ENCODE measurements around the gene TBX5. TPM values are rescaled to one million over a fixed set of nuclear protein-coding genes. Genes with fewer than 3 reads are reported as not detected.

Gene TBX5
- polyA plus RNA-seq, 3 donors, result not detected

DNA sequence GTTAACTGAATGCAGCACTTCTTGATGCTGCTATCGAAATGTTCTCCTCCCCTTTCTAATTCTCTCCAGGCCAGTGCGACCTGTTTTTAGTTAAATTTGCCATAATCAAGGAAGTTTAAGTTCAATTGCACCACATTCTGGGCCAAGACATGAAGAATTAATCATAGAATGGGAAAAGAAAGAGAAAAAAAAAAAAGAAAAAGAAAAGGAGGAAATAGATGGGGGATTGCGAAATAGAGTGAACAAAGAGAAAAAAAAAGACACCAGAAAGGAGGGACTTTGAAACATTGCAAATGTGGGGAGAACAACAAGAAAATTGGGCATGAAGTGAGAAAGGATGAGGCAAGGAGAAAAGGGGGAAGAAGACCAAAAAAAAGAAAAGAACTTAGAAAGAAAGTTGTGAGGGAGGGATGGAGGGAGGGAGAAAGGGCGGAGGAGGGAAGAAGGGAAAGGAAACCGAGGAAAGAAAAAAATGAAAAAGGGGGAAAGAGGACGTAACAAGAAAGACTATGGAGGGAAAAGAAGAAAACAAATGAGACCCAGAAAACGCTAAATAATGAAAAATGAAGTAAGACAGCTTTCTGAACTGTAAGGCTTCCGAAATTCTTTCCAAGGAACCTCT, 32.8 kb upstream of the TBX5 start:
- no peak for DNase-seq (ENCODE audit: extremely low read depth in 1 of 11, low read depth in 9 of 11, low spot score in 4 of 11)

DNA sequence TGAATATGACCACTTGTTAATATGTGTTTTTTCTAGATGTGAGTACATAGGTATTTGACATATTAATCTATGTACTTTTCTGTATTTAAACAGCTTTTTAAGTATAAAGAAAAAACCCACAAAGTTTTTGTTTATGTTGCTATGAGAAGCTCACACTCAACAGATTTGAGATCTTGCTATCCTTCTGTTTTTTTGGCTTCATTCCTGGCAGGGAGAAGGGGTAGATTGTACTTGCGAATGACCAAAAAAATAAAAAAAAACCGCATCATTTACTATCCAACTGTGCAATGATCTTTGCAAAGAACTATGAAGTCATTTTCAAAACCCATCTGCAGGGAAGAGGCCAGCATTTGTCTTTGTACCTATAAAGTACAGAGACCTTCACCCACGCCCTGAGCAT, 28.4 kb upstream of the TBX5 start:
- DNase-seq (ENCODE audit: extremely low read depth in 1 of 11, low read depth in 9 of 11, low spot score in 4 of 11), result no peak

DNA sequence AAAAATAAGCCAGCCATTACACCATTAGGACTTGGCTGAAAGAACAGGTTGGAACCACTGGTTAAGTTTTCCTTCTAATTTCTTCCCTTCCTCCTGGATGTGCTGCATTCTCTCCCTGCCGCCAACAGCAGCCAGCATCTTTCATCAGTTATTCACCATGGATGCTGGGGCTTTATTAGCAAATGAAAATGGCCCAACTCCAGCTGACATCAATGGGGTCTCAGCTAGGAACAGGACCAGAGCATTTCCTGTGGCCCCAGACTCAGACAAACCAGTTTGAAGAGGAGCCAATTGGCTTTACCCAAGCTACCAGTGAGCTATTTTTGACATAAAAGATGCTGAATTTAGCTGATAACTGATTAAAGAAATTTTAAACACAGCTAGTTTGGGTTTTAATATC, 26.0 kb upstream of the TBX5 start:
- no peak for DNase-seq (ENCODE audit: extremely low read depth in 1 of 11, low read depth in 9 of 11, low spot score in 4 of 11)

DNA sequence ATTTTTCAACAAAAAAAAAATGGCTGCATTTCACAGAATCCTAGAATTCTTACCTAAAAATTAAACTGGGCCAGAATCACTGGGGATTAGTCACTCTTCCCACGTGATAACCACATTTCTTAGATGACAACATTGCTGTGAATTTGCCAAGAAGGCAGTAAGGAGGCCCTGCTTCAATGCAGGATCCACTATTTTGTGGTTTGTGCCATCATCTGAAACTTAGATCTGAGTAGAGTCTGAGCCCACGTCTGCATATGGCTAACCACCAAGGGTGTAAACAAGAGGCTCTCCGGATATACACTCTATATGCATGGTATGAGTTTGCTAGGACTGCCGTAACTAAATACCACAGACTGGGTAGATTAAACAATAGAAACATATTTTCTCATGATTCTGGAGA, 24.4 kb upstream of the TBX5 start:
- no peak for DNase-seq (ENCODE audit: extremely low read depth in 1 of 11, low read depth in 9 of 11, low spot score in 4 of 11)

DNA sequence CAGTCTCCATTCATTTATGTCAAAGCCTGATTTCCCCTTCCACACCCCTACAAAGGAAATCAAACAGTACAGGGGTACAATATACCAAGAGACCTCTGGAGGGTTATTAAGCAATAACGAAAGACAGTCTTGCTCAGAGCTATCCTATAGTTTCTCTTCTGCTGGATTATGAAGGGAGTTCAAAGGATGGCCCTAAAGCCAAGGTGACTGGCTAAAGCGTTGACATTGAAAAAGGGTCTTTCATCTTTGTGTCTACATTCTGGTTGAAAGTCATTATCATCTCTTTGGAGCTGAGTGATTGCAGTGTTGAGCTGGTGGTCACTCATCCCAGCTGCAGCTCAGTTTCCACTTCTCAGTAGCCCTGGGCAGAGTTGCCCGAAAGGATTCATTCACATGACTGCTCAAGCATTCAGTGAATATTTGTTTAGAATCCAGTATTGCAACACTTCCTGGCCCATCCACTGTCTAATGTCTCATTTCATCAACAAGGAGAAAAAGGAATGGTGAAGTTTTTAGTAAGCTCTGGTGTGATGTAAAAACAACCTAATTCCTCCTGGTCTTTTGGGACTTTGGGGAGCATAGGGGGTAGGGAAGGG, 19.2 kb upstream of the TBX5 start:
- DNase-seq (ENCODE audit: extremely low read depth in 1 of 11, low read depth in 9 of 11, low spot score in 4 of 11), result no peak

DNA sequence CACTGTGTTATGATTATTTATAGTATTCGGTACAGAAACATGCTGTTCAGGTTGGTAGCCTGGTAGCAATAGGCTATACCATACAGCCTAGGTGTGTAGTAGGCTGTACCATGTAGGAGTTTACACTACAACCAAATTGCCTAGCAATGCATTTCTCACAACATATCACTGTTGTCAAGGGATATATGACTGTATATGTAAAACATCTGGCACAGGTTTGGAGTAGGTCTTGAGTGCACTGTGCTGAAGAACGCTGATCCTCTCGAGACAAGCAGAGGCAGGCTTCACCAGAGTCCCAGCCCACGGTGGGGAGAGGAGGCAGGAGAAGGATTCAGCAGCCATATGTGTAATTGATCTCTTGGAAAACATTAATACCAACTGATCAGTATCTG, 15.0 kb upstream of the TBX5 start:
- DNase-seq (ENCODE audit: extremely low read depth in 1 of 11, low read depth in 9 of 11, low spot score in 4 of 11), result no peak

DNA sequence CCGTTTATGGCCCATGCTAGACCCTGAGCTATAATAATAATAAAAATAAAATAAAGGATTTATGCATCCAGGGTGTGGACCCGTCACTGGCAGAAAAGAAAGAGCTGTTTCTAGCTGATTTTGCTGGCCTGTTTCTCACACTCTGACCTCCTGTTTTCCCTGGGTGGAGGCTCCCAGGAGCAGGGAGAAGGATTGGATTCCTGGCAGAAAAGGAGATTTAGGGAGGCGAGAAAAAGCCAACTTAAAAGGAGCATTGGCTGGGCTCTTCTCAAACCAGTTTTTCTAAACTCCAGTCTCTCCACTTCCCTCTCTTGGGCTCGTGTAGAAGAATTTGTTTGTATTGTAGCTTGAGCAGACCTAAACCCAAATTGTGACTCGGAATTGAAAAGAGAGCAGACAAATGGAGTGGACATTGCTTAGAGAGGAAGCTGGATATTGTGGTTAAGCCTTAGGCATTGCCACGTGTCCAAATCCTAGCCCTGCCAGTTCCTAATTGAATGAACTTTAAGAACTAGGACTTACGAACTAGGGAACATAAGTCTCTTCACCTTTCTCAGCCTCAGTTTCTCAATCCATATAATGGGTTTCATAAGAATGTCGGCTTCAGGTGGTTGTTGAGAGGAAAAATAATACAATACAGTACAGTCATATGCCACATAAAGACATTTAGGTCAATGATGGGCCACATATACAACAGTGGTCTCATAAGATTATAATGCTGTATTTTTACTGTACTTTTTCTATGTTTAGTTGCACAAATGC, 14.4 kb upstream of the TBX5 start:
- DNase-seq (ENCODE audit: extremely low read depth in 1 of 11, low read depth in 9 of 11, low spot score in 4 of 11), result no peak

DNA sequence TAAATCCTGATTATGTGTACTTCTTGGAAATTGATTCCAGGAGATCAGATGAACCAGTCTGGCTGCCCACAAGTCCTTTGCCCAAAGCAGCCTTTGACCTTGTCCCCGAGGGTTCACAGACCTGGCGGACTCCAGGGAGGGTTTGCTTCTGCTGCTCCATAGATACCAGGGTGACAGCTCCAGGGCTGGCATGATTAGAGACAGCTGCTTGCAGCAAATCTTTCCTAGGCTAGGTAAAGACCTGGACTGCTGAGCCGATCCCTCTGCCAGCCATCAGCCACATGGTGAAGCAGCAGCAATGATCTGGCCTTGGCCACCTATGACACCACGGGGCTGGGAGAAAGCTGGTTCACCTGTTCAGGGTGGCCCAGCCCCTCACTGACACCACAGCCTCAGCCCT, 10.1 kb upstream of the TBX5 start:
- DNase-seq (ENCODE audit: extremely low read depth in 1 of 11, low read depth in 9 of 11, low spot score in 4 of 11), result no peak

DNA sequence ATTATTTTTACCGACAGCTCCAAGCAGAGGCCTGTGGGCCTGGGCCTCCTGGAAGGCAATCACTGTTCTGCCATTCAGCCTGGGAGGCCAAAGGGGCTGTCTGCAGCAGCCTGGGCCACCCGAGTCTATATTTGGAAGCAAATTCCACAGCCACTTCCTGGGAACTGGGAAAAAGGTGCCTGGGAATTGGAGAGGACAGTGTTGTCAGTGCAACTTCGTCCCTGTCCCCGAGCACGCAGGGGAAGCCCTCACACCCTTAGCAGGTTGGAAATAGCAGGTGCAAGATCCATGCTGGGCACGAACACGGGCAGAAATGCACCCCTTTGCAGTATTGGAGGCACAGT, 9.6 kb upstream of the TBX5 start:
- DNase-seq (ENCODE audit: extremely low read depth in 1 of 11, low read depth in 9 of 11, low spot score in 4 of 11), result no peak

DNA sequence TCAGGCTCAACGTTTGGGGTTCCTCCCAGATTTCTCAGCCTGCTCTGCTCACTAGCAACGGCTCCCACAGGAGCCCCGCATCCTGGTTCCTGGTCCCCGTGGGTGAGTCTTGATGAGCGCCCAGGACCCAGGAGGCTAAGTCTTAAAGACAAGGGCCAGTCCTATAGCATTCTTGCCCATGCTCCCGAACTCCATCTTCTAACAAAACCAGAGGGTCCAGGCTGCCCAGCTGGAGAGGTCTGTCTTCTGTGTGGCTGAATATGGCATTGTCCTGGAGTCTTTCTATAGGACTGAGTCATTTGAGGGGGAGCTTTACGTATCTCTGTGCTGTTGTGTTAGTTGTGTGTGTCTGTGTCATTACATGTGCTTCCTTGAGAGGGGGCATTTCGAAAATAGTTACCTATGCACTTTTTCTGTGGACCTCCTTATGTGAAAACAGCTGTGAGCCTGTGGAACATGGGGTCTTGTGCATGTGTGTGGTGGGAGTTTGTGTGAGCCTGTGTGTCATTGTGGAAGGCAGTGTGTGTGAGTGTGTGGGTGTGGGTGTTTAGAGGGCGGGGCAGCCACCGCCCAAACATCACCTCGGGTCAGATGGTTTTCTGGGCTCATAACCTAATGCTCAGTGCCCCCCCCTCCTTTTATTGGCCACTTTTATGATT, 9.1 kb upstream of the TBX5 start:
- no peak for DNase-seq (ENCODE audit: extremely low read depth in 1 of 11, low read depth in 9 of 11, low spot score in 4 of 11)

DNA sequence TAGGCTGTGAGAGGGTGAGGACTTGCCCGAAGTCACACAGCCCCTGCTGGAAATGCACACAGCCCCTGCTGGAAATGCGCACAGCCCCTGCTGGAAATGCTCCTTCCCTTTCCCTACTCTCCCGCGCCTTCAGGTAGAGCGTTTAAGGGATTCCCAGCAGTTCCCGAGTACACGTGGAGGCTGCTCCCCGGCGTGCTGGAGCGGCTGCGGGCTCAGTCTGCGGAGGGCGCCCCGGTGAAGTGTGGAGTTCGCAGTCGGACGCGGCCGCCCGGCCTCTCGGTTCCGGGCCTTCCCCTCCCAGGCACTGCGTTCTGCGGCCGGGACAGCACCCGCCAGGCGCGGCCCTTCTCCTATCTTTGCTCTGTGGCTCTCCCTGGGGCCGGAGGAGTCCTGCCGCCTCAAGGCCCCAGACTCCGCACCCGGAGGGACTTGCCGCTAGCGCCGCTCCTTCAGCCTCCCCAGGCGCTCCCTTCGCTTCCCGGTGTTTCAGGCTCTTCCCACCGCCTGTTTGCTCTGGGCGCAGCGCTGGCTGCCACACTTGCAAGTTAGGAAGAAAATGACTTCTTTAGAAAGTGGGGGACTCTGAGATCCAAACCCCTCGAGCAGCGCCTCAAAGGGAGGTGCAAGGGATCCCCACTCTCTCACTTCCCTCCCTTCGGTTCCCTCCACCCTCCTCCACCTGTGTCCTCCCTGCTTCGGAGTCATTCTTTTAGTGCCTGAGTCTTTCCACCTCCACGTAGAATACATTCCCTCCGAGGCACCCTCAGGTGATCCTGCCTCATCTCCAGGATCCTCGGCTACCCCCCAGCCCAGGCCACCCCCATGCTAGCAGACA, 8.3 kb upstream of the TBX5 start:
- DNase-seq (ENCODE audit: extremely low read depth in 1 of 11, low read depth in 9 of 11, low spot score in 4 of 11), result no peak

DNA sequence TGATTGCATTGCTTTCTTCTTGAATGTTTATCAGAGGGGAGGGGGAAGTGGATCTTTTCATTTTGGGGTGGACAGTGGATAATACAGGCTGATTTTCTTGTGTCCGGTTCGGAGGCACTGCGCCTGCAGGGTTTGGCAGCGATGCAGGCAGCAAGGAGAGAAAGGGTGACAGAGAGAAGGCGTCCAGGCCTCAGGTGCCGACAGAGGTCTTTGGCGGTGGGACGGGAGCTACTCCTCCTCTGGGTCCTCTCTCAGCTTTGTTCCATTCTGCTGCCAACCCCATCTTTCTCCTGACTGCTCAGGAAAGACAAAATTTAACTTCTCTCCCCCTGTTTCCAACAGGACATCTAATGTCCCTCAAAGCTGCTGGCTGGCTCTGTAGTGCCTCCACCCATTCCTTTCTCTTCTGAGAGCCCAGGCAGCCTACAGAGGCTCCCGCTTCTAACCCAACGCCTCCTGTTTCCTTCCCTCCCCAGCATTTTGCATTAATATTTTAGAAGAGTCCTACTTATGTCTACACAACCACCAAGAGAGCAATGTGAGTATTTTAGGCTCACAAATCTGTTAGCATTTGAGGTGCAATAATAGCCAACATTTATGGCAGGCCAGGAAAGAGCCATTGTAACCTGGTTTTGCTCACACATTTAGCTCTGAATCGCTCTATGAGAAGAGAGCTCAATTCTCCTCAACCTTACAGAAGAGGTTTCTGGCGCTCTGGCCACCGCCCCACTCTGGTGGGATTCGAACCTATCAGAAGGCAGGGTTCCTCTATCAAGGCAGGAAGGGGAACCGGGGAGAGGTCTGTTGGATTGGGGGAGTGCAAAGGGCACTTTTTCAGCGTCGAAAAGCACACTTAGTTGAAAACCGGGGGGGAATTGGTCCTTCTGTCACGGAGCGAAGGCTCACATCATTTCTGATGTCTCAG, 7.1 kb upstream of the TBX5 start:
- no peak for DNase-seq (ENCODE audit: extremely low read depth in 1 of 11, low read depth in 9 of 11, low spot score in 4 of 11)

DNA sequence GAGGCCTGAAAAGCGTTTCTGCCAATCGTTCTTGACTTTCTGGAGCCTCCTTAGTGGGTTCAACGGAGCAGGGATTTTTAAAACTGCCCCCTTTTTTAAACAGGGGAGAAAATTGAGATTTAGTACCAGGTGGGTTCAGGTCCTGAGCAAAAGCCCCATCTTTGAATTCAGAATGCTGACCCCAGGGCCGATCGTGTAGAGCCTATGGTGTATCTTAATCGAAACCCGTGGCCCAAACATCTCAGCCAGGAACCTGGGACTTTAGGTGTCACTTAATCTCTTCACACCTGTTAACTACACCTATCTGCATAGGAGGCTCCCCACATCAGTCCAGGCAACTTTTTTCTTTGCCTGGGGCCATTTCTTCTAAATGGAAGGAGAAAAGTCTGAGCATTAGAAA, 6.4 kb upstream of the TBX5 start:
- DNase-seq (ENCODE audit: extremely low read depth in 1 of 11, low read depth in 9 of 11, low spot score in 4 of 11), result no peak

DNA sequence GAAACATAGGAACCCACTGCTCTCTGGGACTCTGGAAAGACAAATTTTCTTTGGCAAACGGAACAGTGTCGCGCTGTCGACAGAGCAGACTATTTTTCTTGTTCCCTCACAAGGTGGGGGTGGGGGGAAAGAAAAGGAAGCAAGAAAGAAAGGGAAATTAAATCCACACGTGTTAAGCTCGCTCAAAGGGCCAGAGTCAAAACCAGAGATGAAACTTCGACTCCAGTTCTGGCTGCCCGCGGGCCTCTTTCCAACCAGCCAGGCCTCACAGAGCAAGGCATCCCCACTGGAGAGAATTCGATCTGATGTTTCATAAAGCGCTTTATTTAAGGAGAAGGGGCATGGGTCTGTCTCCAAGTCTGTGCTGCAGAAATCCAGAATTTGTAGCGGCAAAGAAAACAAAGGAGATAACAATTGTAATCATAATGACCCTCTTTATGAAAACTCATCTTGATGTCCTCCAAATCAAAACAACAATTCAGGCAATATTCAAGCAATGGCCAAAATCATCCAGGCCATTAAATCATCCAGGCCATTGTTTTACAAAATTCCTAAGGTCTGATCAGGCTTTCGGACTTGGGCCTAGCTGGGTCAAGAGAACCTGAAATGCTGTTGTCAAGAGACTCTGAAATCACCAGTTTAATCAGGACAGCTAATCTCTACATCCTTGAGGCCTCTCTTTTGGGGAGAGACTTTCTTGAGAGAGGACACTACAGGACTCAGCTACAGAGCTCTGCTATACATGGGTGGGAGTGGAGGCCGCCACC, 5.3 kb upstream of the TBX5 start:
- DNase-seq (ENCODE audit: extremely low read depth in 1 of 11, low read depth in 9 of 11, low spot score in 4 of 11), result no peak

DNA sequence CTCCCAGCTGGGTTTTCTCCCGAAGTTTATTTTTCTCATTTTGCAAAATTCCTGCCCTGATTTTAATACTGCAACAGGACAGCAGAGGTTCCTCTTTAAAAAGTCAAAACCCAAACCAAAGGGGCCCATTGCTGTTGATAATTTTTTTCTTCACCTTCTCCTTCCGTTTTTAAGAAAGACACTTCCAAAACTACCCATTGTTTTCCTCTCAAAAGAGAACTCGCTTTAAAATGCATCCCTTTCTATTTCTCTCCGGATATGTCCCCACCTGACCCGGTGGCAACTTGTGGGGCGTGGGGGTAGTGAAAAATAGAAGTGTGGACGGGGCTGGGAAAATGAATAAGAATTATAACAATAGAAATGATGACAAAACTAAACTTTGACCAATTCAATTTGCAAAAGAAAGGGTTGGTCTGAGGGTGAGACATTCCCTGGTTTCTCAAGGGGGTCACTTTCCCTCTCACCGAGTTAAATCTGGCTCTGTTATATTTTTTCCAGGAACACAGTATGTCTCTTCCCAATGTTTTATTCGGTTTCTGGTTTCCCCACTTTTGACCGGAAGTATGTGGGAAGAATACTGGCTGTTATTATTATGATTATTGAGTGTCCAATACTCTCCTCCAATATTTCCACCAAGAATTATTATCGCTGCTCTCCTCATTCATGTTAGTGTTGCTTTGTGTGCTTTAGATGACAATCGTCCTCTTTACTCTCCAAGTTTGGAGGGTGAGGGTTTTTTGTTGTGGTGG, 4.1 kb upstream of the TBX5 start:
- no peak for DNase-seq (ENCODE audit: extremely low read depth in 1 of 11, low read depth in 9 of 11, low spot score in 4 of 11)

DNA sequence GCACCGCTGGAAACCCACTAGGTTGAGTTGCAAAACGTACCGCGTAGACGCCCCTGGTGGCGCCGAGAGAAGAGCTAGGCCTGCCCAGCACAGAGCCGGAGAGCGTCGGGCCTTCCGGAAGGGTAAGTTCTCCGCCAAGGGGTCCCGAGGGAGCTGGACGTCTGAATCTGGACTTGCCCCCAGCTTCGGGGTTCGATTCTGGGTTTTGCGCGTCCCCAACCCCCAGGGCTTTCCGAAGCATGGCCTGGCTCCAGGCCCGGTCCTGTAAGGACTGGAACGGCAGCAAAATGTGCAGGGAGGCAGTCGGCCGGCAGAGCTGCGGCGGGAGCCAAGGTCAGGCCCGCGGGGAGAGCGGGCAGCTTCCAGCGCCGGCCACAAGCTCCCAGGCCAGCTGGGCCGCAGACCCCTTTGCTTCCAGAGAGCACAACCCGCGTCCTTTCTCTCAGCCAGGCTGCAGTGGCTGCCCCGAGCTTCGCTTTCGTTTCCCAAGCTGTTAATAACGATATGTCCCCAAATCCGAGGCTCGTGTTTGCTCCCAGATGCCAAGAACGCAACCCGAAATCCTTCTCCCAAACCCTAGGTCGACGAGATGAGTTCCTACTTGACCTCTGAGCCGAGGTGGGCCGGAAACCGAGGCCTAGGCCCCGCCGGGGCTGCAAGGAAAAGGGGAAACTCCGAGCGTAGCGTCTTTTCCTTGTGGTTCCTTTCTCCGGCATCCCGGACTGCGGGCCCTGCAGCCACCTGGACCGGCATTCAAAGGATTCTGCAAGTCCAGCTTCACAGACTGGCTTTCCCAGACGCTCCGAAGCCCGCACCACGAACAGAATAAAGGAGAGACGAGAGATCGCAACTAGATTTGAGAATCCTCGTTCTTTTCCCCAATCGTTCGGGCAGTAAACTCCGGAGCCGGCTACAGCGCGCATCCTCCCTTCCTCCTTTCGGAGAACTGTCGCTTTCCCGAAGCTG, 3.2 kb upstream of the TBX5 start:
- DNase-seq (ENCODE audit: extremely low read depth in 1 of 11, low read depth in 9 of 11, low spot score in 4 of 11), result no peak
